ENCODE data around the gene HIVEP1.

Gene HIVEP1

GRCh38 chr6:12012038-12012557 is at the start of gene HIVEP1:
TSS of gene HIVEP1 (plus strand) at chr6:12012312. CDS start at chr6:12015629, 3,317 bp downstream.
- DNase-seq = no peak

DNA sequence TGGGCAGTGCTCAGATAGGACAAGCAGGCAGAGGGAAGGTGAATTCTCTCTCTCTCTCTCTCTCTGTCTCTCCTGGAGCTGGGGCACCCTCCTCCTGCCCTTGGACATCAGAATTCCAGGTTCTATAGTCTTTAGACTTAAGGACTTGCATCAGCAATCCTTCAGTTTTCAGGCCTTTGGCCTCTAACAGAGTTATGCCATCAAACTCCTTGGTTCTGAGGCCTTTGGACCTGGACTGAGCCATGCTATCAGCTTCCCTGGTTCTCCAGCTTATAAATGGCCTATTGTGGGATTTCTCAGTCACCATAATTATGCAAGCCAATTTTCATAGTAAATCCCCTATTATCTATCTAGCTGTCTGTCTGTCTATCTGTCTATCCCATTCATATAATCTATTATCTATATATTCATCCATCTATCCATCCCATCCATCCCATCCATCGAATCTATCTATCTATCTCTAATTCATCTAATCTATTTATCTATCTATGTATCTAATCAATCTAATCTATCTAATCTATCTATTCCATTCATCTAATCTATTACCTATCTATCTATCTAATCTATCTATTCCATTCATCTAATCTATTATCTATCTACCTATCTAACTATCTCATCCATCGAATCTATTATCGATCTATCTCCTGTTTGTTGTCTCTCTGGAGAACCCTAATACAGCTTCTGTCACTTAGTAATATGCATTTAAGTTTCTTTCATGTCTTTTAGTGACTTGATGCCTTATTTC is 48.2 kb upstream of the HIVEP1 start:
- DNase-seq = no peak

- DNase-seq = no peak
Observed at GRCh38 chr6:11964729-11965335, 47.3 kb upstream of the HIVEP1 start.

DNA sequence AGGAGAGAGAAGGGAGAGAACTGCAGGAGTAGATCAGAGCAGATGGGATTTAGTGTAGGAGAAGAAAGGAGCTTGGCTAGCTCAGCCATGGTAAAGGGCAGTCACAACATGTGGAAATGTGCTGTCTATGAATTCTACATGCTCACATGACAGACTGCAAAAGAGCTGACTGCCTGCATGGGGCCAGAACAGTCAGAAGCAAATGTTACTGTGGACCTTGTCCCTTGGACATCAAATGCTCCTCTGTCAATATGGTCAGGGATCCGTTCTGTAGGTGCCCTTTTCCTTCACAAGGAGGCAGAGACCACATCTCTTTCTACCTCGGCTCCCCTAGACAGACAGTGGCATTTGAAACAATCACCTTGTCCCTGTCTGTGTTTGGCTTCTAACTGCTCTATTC is 46.6 kb upstream of the HIVEP1 start:
- no peak for DNase-seq

DNA sequence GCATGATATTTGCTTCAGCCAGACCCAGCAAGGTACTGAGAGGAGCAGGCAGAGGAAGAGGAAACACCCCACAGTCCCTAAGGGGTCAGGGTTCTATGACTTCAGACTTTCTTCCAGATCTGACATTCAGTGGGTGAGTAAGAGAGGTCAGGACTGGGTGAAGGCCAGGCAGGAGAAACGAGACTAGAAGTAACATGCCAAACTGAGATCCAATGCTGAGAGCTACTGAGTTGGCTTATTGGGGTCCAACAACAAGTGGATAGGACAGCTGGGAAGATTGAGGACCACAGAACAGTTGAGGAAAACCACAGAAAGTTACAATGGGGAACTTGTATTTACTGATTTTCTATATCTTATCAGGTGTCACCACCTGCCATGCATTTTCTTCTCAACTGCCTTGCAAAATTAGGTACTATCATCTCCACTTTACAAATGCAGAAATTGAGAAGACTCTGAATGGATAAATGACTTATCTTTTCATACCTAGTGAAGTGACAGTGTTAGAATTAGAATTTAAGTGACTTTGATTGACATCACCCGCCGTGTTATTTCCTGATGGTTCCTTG is 43.8 kb upstream of the HIVEP1 start:
- DNase-seq = no peak

GRCh38 chr6:11969092-11969491 is 43.0 kb upstream of the HIVEP1 start:
- DNase-seq = no peak

- no peak for DNase-seq
Observed at GRCh38 chr6:11970114-11970513, 42.0 kb upstream of the HIVEP1 start.

DNA sequence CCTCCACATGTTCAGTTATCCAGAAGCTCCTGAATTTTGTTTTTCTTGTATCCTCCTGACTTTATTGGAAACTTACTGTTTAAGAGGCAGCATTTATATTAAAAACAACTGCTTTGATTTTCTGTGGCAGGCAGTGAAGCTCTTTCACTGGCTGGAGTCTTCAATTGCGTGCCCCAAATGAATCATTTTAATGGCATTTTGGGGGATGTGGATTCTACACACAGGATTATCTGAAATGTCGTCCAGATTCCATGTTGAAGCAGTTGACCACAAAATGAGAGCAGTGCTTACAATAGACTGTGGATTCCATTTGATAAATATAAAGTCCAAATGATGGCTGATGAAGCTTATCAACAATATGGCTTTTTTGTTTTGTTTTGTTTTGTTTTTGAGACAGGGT is 41.0 kb upstream of the HIVEP1 start:
- no peak for DNase-seq

GRCh38 chr6:11972270-11972669 is 39.8 kb upstream of the HIVEP1 start:
- DNase-seq = no peak

GRCh38 chr6:11972806-11973205 is 39.3 kb upstream of the HIVEP1 start:
- no peak for DNase-seq

GRCh38 chr6:11973238-11973637 is 38.9 kb upstream of the HIVEP1 start:
- no peak for DNase-seq

DNA sequence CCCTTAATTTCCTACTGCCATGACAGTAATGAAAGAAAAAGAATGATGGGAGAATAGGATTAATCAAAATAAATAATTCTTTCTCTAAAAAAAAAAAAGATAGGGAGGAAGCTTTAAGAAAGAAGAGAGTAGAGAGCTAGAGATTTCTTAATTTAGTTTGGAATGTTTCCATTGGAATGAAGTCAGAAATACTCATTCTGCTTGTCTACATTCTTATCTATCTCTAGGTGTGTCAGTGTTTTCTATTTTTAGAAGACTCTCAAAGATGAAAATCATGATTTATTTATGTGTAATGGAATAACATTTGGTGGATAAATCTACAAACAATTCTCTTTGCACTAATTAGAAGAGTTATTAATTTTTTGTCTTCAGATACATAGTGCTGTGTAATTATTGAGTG is 38.0 kb upstream of the HIVEP1 start:
- no peak for DNase-seq

- DNase-seq = no peak
Observed at GRCh38 chr6:11975353-11975977, 36.6 kb upstream of the HIVEP1 start.

GRCh38 chr6:11976489-11976888 is 35.6 kb upstream of the HIVEP1 start:
- no peak for DNase-seq

DNA sequence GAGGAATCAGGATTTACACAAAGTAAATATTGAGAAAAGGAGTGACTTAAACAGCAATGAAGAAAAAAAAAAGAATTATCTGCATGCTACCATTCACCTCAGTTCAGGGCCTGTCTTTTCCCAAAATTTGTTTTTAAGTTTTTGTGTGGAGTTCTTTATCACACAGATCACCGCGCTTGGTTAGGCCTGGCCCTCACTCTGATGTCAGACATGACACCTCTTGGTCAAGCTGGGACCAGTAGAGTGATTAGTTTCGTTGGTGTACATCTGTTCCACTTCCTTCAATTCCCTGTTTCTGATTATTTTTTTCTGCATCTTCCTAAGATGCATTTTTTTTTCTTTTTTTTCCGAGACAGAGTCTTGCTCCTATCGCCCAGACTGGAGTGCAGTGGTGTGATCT is 34.9 kb upstream of the HIVEP1 start:
- no peak for DNase-seq

DNA sequence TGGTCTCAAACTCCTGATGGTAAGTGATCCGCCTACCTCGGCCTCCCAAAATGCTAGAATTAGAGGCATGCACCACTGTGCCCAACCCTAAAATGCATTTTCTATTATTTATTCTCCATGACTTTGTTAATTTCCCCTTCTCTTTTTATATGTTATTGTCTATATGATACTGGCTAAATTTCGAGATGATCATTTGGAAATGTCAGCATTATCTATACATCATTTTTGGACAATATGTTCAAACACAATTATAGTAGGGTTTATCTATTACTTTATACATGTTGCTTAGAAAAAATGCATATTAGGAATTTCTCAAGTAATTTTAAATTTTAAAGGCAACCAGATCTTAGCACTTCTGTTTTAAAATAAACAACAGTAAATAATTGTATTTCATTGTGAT is 34.4 kb upstream of the HIVEP1 start:
- no peak for DNase-seq

DNA sequence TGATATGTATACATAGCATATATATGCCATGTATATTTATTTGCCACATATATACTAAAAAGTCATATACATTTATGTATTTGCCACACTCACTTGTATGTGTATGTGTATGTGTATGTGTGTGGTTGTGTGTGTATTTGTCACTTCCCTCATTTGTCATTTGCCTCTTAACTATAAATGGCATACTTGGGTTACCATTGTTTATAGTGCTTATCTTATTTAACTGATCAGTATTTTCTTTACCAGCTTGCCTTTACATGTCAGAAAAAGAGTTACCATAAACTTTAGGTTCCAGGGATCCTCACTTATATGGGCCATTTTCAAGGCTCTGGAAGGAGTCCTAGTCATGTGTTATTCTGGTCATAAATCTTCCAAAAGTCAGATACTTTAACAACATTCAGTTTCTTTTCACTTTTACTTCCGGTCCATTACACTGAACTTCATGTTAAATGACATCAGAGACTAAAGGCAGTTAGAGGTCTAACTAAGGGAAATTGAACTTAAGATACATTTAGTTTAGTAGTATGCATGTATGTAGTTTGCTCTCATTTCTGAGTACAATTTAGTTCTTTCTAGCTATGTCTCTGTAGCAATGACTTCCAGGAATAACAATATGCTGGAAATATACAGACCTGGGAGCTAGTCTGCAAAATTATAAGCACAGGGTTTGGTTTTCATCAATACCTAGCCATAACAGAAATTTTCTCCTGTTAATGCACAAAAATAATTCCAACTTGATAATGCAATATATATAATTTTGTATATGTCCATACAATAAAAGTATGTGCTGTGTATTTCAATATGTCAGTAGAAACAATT is 33.7 kb upstream of the HIVEP1 start:
- no peak for DNase-seq

- DNase-seq = no peak
Observed at GRCh38 chr6:11979866-11980265, 32.2 kb upstream of the HIVEP1 start.

DNA sequence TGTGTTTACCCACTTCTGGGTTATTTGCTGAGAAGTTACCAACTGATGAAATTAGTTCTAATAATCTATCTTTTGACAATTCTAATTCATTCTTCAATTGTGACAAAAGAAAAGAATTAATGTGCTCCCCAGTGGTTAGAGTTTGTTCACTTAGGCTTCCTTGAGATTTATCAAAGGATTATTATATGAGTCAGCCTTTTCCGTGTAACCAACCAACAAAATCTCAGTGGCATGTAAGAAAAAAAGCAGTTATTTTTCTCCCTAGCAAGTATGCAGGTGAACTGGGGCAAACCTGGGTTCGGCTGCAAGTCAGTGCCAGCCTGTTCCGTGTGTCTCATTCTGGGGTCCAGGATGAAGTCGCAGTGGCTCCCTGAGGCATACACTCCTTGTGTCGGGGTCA is 28.8 kb upstream of the HIVEP1 start:
- DNase-seq = no peak

DNA sequence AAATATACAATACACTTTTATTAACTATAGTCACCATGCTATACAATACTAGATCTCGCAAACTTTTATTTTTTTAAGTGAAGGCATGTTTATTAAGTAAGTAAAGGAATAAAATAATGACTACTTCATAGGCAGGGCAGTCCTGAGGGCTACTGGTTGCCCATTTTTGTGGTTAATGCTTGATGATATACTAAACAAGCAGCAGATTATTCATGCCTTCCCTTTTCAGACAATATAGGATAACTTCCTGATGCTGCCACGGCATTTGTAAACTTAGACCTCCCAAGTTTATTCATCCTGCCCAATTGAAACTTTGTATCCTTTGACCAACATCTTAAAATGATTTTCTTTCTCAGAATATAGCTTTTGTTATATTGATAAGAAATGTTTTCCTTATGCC is 24.7 kb upstream of the HIVEP1 start:
- no peak for DNase-seq

DNA sequence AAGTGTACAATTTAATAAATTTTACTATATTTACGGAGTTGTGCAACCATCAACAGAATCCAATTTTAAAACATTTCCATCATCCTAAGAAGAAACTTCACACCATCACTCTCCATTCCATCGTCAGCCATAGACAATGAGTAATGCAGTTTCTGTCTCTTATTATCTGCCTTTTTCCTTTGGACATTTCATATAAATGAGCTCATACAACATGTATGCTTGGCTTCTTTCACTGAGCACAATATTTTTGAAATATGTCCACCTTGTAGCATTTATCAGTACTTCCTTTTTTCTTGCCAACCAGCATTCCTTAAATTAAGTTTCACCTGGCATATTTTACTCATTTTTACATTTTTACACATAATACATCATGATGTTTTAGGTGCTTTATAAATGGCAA is 22.7 kb upstream of the HIVEP1 start:
- no peak for DNase-seq

- no peak for DNase-seq
Observed at GRCh38 chr6:11992086-11992485, 20.0 kb upstream of the HIVEP1 start.

GRCh38 chr6:11994875-11995461 is 17.1 kb upstream of the HIVEP1 start:
- no peak for DNase-seq
